Cardiac fibroblast (primary cell): ENCODE results near the gene ACSL6.
A peak's percentile ranks its signal among the peaks of the same experiment; 100 is the strongest.

Experiments
- DNase-seq, 2 donors: peaks; one replicate each; pipeline versions ENCODE4 v3.0.0 to v3.0.0-alpha.2; 2010; ENCODE audit warnings: low read depth in 2 of 2
- H3K4me3 ChIP-seq, 2 donors: replicated peaks in 1 of 2; 1 replicate in 1 of 2; 2 replicates in 1 of 2; pipeline ENCODE4 v1.5.1; 2011; ENCODE audit warnings: low read depth in 2 of 2, low read length in 2 of 2, mild to moderate bottlenecking in 2 of 2, moderate library complexity in 1 of 2
- CTCF ChIP-seq: IDR thresholded peaks from one replicate; pipeline ENCODE4 v1.5.1; 2011; ENCODE audit warnings: low read depth, mild to moderate bottlenecking, low read length, inconsistent platforms

ACSL6 gene

GRCh38 chr5:131986161-131986912 is 25.1 kb downstream of the ACSL6 start:
- H3K4me3 ChIP-seq: no peak overlapping the region
- no peak for TF ChIP-seq CTCF
- DNase-seq: no peak

- no peak for TF ChIP-seq CTCF
- no peak overlapping the region for H3K4me3 ChIP-seq
- no peak for DNase-seq
Observed at GRCh38 chr5:131984956-131985665, 26.3 kb downstream of the ACSL6 start.

GRCh38 chr5:131983244-131983771 is 28.1 kb downstream of the ACSL6 start:
- DNase-seq: peak in 1 of 2 donors; percentile 50
- no peak overlapping the region for H3K4me3 ChIP-seq
- TF ChIP-seq CTCF: no peak

GRCh38 chr5:131981516-131981915 is 29.9 kb downstream of the ACSL6 start:
- no peak overlapping the region for H3K4me3 ChIP-seq
- DNase-seq: no peak
- no peak for TF ChIP-seq CTCF

- no peak for DNase-seq
- TF ChIP-seq CTCF: no peak
Observed at GRCh38 chr5:131980696-131981095, 30.8 kb downstream of the ACSL6 start.

GRCh38 chr5:131979816-131980215 is 31.6 kb downstream of the ACSL6 start:
- TF ChIP-seq CTCF: no peak
- DNase-seq: no peak
- H3K4me3 ChIP-seq: no peak overlapping the region

More at GRCh38 chr5:131980696-131981095, 30.8 kb downstream of the ACSL6 start:
- no peak overlapping the region for H3K4me3 ChIP-seq
